Astrocyte of the cerebellum (primary cell): ENCODE results near the gene MELTF.

ENCODE experiments used
- DNase-seq: peaks from one replicate; pipeline ENCODE4 v3.0.0-alpha.2; 2011; ENCODE audit warnings: low read depth
- H3K4me3 ChIP-seq: 2 replicates; pipeline ENCODE4 v1.5.1; 2011; ENCODE audit warnings: mild to moderate bottlenecking, low read depth, low read length, moderate library complexity
- in situ Hi-C: cut with HindIII; loops from 2 replicates; pipeline ENCODE4 v1.10.0; 2017; ENCODE audit warnings: low sequenced_read_pairs
- TF ChIP-seq, protein P1 (sequence below): IDR thresholded peaks from 2 replicates; pipeline ENCODE4 v1.5.1; 2012; ENCODE audit warnings: low read length, low read depth, moderate library complexity, mild to moderate bottlenecking; ENCODE audit errors: missing control alignments

The MELTF gene

DNA sequence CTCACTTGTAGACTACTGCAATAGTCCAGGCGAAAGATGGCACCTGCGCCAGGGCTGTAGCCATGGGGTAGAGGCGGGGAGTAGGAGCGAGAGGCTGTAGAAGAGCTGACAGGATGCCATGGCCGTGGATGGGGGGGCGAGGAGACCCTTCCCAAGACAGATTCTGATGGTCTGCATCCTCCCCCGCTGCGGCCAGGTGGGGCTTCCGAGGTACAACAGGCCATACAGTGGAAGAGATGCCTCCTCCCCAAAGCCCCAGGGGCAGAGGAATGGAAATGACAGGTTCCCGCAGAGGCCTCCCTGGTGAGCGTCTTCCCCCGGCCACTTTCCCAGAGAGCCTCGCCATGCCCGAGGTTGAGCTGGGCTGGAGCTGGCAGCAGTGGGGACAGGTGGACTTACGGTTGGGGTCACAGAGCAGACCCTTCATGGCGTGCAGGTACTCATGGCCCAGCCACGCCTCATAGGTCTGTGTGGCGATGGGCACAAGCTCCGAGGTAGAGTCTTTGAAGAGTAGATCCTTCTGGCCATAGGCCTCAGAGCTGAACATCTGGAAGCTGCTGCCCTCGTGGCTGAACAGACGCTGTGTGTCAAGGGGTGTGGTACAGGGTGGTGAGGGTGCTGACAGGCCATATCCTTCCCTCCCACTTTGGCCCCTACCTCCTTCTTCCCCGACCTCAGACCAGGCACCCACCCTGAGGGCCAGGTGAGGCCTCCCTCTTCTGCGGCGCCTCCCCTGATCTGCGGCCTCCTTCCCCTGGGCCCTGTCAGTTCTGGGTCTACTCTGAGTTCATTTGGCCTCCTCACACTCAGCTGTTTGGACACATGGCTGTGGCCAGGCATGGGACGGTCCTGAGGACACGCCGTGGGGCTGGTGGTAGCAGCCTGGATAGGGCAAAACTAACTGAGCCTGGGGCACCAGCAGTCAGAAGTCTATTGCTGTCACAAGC, 13.6 kb downstream of the MELTF start:
- TF ChIP-seq, protein P1, sequence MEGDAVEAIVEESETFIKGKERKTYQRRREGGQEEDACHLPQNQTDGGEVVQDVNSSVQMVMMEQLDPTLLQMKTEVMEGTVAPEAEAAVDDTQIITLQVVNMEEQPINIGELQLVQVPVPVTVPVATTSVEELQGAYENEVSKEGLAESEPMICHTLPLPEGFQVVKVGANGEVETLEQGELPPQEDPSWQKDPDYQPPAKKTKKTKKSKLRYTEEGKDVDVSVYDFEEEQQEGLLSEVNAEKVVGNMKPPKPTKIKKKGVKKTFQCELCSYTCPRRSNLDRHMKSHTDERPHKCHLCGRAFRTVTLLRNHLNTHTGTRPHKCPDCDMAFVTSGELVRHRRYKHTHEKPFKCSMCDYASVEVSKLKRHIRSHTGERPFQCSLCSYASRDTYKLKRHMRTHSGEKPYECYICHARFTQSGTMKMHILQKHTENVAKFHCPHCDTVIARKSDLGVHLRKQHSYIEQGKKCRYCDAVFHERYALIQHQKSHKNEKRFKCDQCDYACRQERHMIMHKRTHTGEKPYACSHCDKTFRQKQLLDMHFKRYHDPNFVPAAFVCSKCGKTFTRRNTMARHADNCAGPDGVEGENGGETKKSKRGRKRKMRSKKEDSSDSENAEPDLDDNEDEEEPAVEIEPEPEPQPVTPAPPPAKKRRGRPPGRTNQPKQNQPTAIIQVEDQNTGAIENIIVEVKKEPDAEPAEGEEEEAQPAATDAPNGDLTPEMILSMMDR: no peak
- in situ Hi-C loops: no loop called here
- no peak overlapping the region for H3K4me3 ChIP-seq
- no peak for DNase-seq

DNA sequence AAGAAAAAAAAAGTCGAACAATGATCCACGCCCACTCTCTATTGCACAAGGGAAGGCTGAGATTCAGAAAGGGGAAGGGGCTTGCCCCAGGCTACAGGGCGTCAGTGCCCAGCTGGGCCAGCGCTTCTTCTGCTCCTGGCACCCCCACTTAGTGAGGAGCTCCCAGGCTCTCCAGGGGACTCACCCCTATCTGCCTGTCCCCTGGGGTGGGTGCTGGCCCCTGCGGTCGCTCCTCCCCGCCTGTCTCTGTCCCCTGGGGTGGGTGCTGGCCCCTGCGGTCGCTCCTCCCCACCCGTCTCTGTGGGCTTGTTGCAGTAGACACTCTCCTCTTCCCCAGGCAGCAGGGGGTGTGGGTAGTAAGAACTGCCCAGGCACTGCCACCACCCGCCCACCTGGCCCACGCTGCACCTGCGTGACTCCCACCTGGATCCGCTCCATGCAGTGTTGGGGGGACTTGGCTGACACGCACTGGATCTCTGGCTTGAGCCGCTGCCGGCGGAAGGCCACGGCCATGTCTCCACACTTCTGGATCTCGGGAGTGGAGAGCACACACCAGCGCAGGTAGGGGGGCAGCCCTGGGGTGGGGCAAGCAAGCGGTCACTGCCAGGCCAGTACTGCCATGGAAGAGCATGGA, 14.6 kb downstream of the MELTF start:
- in situ Hi-C loops: no loop called here
- TF ChIP-seq, protein P1: no peak
- no peak overlapping the region for H3K4me3 ChIP-seq
- DNase-seq: no peak

DNA sequence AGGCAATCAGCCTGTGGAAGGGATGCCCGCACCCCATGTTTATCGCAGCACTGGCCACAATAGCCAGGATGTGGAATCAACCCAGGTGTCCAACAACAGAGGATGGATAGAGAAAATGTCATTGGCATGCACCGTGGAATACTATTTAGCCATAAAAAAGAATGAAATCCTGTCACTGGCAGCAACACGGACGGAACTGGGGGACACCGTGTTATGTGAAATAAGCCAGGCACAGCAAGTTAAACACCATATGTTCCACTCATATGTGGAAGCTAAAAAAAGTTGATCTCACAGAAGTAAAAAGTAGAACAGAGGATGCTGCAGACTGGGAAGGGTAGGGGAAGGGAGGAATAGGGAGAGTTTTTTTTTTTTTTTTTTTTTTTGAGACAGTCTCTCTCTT, 15.6 kb downstream of the MELTF start:
- in situ Hi-C loops: no loop called here
- TF ChIP-seq, protein P1: no peak
- no peak overlapping the region for H3K4me3 ChIP-seq
- no peak for DNase-seq

DNA sequence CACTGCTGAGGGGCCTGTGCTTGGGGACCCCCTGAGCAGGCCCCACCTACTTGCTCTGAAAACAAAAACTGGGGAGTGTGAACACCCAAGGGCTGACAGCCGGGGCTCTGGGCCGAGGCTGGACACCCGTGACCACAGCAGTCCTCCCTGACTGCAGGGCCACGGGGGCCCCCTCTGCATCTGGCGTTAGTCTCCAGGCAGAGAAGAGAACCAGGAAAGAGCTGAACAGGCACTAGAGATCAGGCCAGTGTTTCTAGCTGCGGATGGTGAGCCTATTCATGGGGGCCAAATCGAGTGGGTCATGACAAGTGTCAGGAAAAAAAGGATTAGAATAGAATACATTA, 17.1 kb downstream of the MELTF start:
- in situ Hi-C loops: no loop called here
- DNase-seq: no peak
- TF ChIP-seq, protein P1: no peak
- no peak overlapping the region for H3K4me3 ChIP-seq

DNA sequence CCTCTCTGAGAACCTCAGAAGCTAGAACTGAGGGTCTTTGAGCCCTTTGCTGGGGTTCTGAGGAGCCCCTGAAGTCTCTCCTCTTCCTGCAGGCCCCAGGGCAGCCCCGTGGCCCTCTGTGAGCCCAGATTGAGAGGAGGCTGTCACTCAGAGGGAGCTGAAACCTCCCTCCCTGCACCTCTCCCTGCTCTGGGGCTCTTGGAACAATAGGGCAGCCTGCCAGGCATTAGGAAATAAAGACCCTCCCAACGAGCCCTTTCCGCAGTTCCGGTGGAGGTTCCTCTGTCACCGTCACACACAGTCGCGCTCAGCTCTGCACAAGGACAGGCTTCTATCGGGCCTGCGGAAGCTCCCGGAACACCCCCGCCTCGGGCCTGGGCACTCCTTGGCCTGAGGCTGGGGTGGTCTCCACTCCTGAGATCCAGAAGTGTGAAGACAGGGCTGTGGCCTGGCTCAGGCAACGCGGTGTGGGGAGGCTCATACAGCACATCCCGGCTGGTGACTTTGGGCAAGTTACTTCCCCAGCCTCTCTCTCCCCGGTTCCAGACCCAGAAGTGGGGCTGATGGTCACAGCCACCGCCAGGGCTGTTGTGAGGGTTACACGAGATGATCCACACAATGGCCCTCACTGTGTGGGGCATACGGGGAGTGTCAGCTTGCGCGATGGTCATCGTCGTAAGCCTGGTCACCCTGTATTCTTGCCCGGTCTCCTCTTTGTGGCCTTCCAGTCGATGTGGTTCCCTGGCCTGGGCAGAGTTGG, 17.7 kb downstream of the MELTF start:
- no peak for DNase-seq
- H3K4me3 ChIP-seq: no peak overlapping the region
- TF ChIP-seq, protein P1: no peak
- in situ Hi-C loops: no loop called here

DNA sequence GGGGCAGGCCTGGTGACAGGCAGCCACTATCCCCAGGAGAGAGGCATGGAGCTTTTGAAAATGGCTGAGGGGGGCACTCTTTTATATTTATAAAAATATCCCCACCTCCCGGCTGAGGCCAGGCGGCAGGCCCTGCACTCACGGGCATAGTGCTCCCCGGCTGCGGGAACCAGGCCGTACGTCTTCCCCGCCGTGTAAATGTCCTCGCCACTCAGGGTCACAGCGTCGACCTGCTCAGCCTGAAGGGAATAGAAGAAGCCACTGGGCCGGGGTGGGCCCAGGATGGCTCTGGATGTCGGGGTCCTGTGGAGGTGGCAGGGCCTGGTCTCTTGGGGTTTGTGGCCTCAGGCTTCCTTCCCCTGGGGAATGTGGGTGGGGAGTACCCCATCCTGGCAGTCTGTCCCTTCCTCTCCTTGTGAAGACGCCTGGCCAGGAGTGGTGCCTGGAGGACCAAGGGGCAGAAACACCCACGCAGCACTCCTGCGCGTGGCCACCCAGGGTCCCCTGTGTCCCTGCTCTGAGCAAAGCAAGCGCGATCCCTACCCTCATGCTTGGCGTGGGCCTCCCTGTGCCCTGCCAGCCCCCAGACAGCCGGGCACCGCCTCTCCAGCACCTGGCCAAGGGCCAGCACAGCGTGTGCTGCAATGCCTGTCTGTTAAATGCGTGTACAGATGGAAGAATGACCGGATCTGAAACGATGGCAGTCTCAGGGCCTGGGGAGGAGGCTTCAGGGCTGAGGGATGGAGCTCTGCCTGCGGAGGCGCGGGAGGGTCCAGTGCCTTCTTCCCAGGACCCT, 18.9 kb downstream of the MELTF start:
- in situ Hi-C loops: no loop called here
- DNase-seq: no peak
- TF ChIP-seq, protein P1: no peak
- H3K4me3 ChIP-seq: no peak overlapping the region
